RWPE1 (cell line): ENCODE results near the gene DCP2.

Experiments used
- CTCF ChIA-PET: fragments of 350-600 bp; sonication (Branson Sonifier 250); formaldehyde crosslinking; extraction: SDS; loops from one replicate; lab custom pipeline; 2021; lab: Yijun Ruan, JAX
- POLR2A ChIA-PET: fragments of 400-600 bp; formaldehyde crosslinking; extraction: SDS; loops from one replicate; lab custom pipeline; 2020; ENCODE audit warnings: antibody characterized with exemption; ENCODE audit not compliant: low non-redundant PET; lab: Yijun Ruan, JAX
- DNase-seq: peaks from one replicate; pipeline ENCODE4 v3.0.0; 2012; ENCODE audit warnings: low spot score
- H3K27ac ChIP-seq: fragments of 450-650 bp; 2 replicates; pipeline ENCODE4 v1.5.1; 2017
- CTCF ChIP-seq: fragments of 450-650 bp; conservative IDR thresholded peaks from 2 replicates; pipeline ENCODE4 v1.5.1; 2017; ENCODE audit warnings: low read depth, mild to moderate bottlenecking

DCP2 gene

GRCh38 chr5:112986224-112986623 is 9.6 kb downstream of the DCP2 start:
- CTCF ChIA-PET = interaction anchor here (0.6 to 1.2 kb wide), 3 partner anchors 10 to 311 kb away, joined by 3 to 5 read pairs (median 4); no protein-coding TSS in a partner anchor
- DNase-seq = no peak
- no peak for TF ChIP-seq CTCF
- POLR2A ChIA-PET = no interaction called here
- no peak overlapping the region for H3K27ac ChIP-seq

GRCh38 chr5:112995764-112996618 is 19.4 kb downstream of the DCP2 start:
- no peak overlapping the region for H3K27ac ChIP-seq
- DNase-seq = peak; percentile 76
- peak; percentile 97 for TF ChIP-seq CTCF
- ChIA-PET CTCF (interaction anchor here (0.5 to 2.2 kb wide), 46 partner anchors 9 to 609 kb away, joined by 3 to 14 read pairs (median 4); partner anchors contain the start of genes MCC and YTHDC2), POLR2A (no interaction called here)

- ChIA-PET CTCF (interaction anchor here (0.6 to 2.2 kb wide), 32 partner anchors 13 to 608 kb away, joined by 3 to 14 read pairs (median 4); partner anchors contain the start of genes MCC and YTHDC2), POLR2A (no interaction called here)
- H3K27ac ChIP-seq = no peak overlapping the region
- no peak for TF ChIP-seq CTCF
- DNase-seq = no peak
Observed at GRCh38 chr5:112996830-112997374, 20.3 kb downstream of the DCP2 start.

GRCh38 chr5:112998296-112998695 is 21.7 kb downstream of the DCP2 start:
- no peak for DNase-seq
- POLR2A ChIA-PET = no interaction called here
- CTCF ChIA-PET = interaction anchor here (0.6 kb wide), 1 partner anchor 554 kb away, joined by 4 read pairs; no protein-coding TSS in a partner anchor
- no peak for TF ChIP-seq CTCF
- no peak overlapping the region for H3K27ac ChIP-seq

GRCh38 chr5:113000466-113000865 is 23.9 kb downstream of the DCP2 start:
- H3K27ac ChIP-seq = no peak overlapping the region
- POLR2A ChIA-PET = no interaction called here
- no peak for TF ChIP-seq CTCF
- DNase-seq = peak; percentile 27
- CTCF ChIA-PET = interaction anchor here (0.7 kb wide), 1 partner anchor 21 kb away, joined by 3 read pairs; no protein-coding TSS in a partner anchor

GRCh38 chr5:113002423-113002822 is 25.8 kb downstream of the DCP2 start:
- ChIA-PET CTCF (interaction anchor here (0.6 kb wide), 1 partner anchor 43 kb away, joined by 4 read pairs; no protein-coding TSS in a partner anchor), POLR2A (interaction anchor here (1.3 kb wide), 1 partner anchor 26 kb away, joined by 3 read pairs; the partner anchor contains the start of gene DCP2)

More at GRCh38 chr5:113002423-113002822, 25.8 kb downstream of the DCP2 start:
- no peak for TF ChIP-seq CTCF
- DNase-seq = no peak
- peak overlapping the region; percentile 24; the same call in 1 of the 2 replicates for H3K27ac ChIP-seq
